Panc1 (cell line): ENCODE data around the gene CALCOCO2. TPM values are rescaled to one million over a fixed set of nuclear protein-coding genes. Genes with fewer than 3 reads are reported as not detected.
A peak's percentile ranks its signal among the peaks of the same experiment; 100 is the strongest.

ENCODE experiments used
- ATAC-seq: fragments of 200-7000 bp; cut with Tn5 transposase; 2 replicates; pipeline ENCODE4 v1.9.1; 2020; ENCODE audit warnings: mild to moderate bottlenecking, moderate library complexity
- BruUV-seq: library from RNA; stranded (reverse); fragments of 400-500 nt; replicated peaks from 2 replicates; lab custom pipeline; 2021; lab: Mats Ljungman, UMichigan
- CTCF ChIA-PET: fragments of 300-600 bp; sonication (Branson Sonifier 250); formaldehyde crosslinking; loops from one replicate; lab custom pipeline; 2022; ENCODE audit warnings: antibody characterized with exemption; lab: Charles Lee
- POLR2A ChIA-PET: fragments of 300-600 bp; sonication (Branson Sonifier 250); formaldehyde crosslinking; loops from one replicate; lab custom pipeline; 2022; ENCODE audit warnings: antibody characterized with exemption; lab: Charles Lee
- DNase-seq: peaks from one replicate; pipeline ENCODE4 v3.0.0-alpha.2; 2010; ENCODE audit warnings: low read depth, low spot score
- H3K27ac ChIP-seq: 2 replicates; pipeline ENCODE4 v1.5.1; 2011; ENCODE audit warnings: mild to moderate bottlenecking, low read length, inconsistent platforms
- H3K27me3 ChIP-seq: fragments of 200-500 bp; sonication (Bioruptor generic); 2 replicates; pipeline ENCODE4 v1.6.0; 2014; ENCODE audit warnings: low read length, inconsistent platforms; ENCODE audit not compliant: control insufficient read depth, insufficient read depth
- H3K36me3 ChIP-seq: fragments of 200-500 bp; sonication (Bioruptor generic); 2 replicates; pipeline ENCODE4 v1.5.1; 2014; ENCODE audit warnings: inconsistent platforms, mild to moderate bottlenecking, low read length, moderate library complexity; ENCODE audit not compliant: control insufficient read depth, insufficient read depth
- H3K4me1 ChIP-seq: 2 replicates; pipeline ENCODE4 v1.5.1; 2011; ENCODE audit warnings: inconsistent platforms, mild to moderate bottlenecking, low read length, moderate library complexity; ENCODE audit not compliant: control insufficient read depth, insufficient read depth
- H3K4me3 ChIP-seq, 2 experiments: 2 replicates each; pipeline ENCODE4 v1.5.1; 2011 to 2012; ENCODE audit warnings: low read depth in 2 of 2, low read length in 2 of 2, mild to moderate bottlenecking in 2 of 2, inconsistent platforms in 1 of 2, moderate library complexity in 1 of 2
- H3K9me3 ChIP-seq: fragments of 200-500 bp; sonication (Bioruptor generic); 2 replicates; pipeline ENCODE4 v1.5.1; 2014; ENCODE audit warnings: low read depth, mild to moderate bottlenecking, inconsistent platforms, low read length, moderate library complexity; ENCODE audit not compliant: control insufficient read depth, insufficient read depth
- CTCF ChIP-seq: fragments of 450-650 bp; IDR thresholded peaks from 2 replicates; pipeline ENCODE4 v1.5.1; 2017; ENCODE audit warnings: mild to moderate bottlenecking
- POLR2AphosphoS5 ChIP-seq: IDR thresholded peaks from 2 replicates; pipeline ENCODE4 v1.6.1; 2012; ENCODE audit warnings: mild to moderate bottlenecking, low read depth, low read length, moderate library complexity
- REST ChIP-seq, 2 experiments: IDR thresholded peaks; 2 replicates each; pipeline ENCODE4 v1.6.1; 2011 to 2012; ENCODE audit warnings: low read depth in 2 of 2, control low read depth in 1 of 2, low read length in 1 of 2, mild to moderate bottlenecking in 1 of 2, moderate library complexity in 1 of 2; ENCODE audit not compliant: insufficient read depth in 1 of 2
- SIN3A ChIP-seq: IDR thresholded peaks from 2 replicates; pipeline ENCODE4 v1.6.1; 2012; ENCODE audit warnings: low read depth, mild to moderate bottlenecking, low read length, moderate library complexity, borderline replicate concordance; ENCODE audit not compliant: insufficient read depth
- TCF7L2 ChIP-seq: IDR thresholded peaks from 2 replicates; pipeline ENCODE4 v1.6.1; 2011; ENCODE audit warnings: mild to moderate bottlenecking, low read depth, low read length, inconsistent platforms
- in situ Hi-C: cut with HindIII; loops from 2 replicates; pipeline ENCODE4 v1.10.0; 2016; ENCODE audit warnings: low sequenced_read_pairs, low pct_unique_long_range_greater_than_20kb
- intact Hi-C: fragments of 100-400 bp; cut with micrococcal nuclease; formaldehyde crosslinking; loops from one replicate; pipeline ENCODE4 v1.10.0; 2022; ENCODE audit not compliant: unreplicated experiment
- total RNA-seq: library from RNA; stranded (reverse); gene quantifications from one replicate; pipeline ENCODE4 v1.2.1, GENCODE V29; 2021; ENCODE audit not compliant: unreplicated experiment

The CALCOCO2 gene
- total RNA-seq, 1 experiment from 2014 or later = 282 TPM

GRCh38 chr17:48909783-48910182 is 78.9 kb downstream of the CALCOCO2 start:
- intact Hi-C loops = no loop called here
- ChIA-PET POLR2A (interaction anchor here (0.5 to 0.6 kb wide), 2 partner anchors 21 to 56 kb away, joined by 7 to 13 read pairs; no protein-coding TSS in a partner anchor), CTCF (interaction anchor here (0.7 to 0.9 kb wide), 2 partner anchors 8 to 123 kb away, joined by 3 to 6 read pairs; no protein-coding TSS in a partner anchor)
- in situ Hi-C loops = loop anchor here (10.0 kb wide), 1 partner anchor 175 kb away; no protein-coding TSS in a partner anchor
- TF ChIP-seq TCF7L2 (no peak), POLR2AphosphoS5 (no peak), SIN3A (no peak), REST (IDR thresholded peaks at IDR 0.05; ENCODE audit: insufficient read depth in 1 of 2, low read depth in 2 of 2, low read length in 1 of 2) (no peak), CTCF (no peak)
- DNase-seq (no peak), ATAC-seq (no peak)
- BruUV-seq = TSS peak; percentile 55
- Histone ChIP-seq H3K36me3 (peaks cover 29% of the 10 kb centered on the region), H3K9me3 (no peaks in the 10 kb centered on the region), H3K27me3 (no peaks in the 10 kb centered on the region), H3K4me1 (peaks cover 37% of the 10 kb centered on the region), H3K27ac (peak overlapping the region; percentile 85), H3K4me3 (peak overlapping the region; percentile 62 to 86)

- ATAC-seq (no peak), DNase-seq (no peak)
- H3K27ac ChIP-seq = peak overlapping the region; percentile 85
- no peaks in the 10 kb centered on the region for H3K9me3 ChIP-seq
- BruUV-seq = no TSS peak
- CTCF ChIA-PET = interaction anchor here (0.9 kb wide), 1 partner anchor 123 kb away, joined by 3 read pairs; no protein-coding TSS in a partner anchor
- peaks cover 42% of the 10 kb centered on the region for H3K4me1 ChIP-seq
- H3K4me3 ChIP-seq = peak overlapping the region; percentile 62 to 86
- intact Hi-C loops (no loop called here), in situ Hi-C loops (no loop called here)
- TF ChIP-seq TCF7L2 (no peak), POLR2AphosphoS5 (no peak), REST (IDR thresholded peaks at IDR 0.05; ENCODE audit: insufficient read depth in 1 of 2, low read depth in 2 of 2, low read length in 1 of 2) (no peak), CTCF (no peak), SIN3A (no peak)
- H3K36me3 ChIP-seq = peaks cover 33% of the 10 kb centered on the region
- no peaks in the 10 kb centered on the region for H3K27me3 ChIP-seq
- POLR2A ChIA-PET = interaction anchor here (0.6 to 0.7 kb wide), 2 partner anchors 56 to 135 kb away, joined by 7 to 13 read pairs; no protein-coding TSS in a partner anchor
Observed at GRCh38 chr17:48910370-48910769, 79.5 kb downstream of the CALCOCO2 start.
